Upper lobe of right lung (tissue), 1 donor: ENCODE measurements around the gene SPNS3. TPM values are rescaled to one million over a fixed set of nuclear protein-coding genes. Genes with fewer than 3 reads are reported as not detected.

Source experiments
- ATAC-seq: fragments of 200-7000 bp; cut with Tn5 transposase; one replicate; pipeline ENCODE4 v1.9.1; 2020; ENCODE audit warnings: mild to moderate bottlenecking, moderate library complexity
- DNase-seq: peaks from one replicate; pipeline ENCODE4 v3.0.0-alpha.2; 2020
- H3K27ac ChIP-seq: fragments of 200-600 bp; one replicate; pipeline ENCODE4 v1.8.0; 2022
- H3K27me3 ChIP-seq: fragments of 200-600 bp; one replicate; pipeline ENCODE4 v1.8.0; 2022; ENCODE audit warnings: mild to moderate bottlenecking
- H3K36me3 ChIP-seq: fragments of 200-600 bp; one replicate; pipeline ENCODE4 v1.8.0; 2022
- H3K4me1 ChIP-seq: fragments of 200-600 bp; one replicate; pipeline ENCODE4 v1.8.0; 2022
- H3K4me3 ChIP-seq: fragments of 200-600 bp; one replicate; pipeline ENCODE4 v1.8.0; 2022; ENCODE audit warnings: mild to moderate bottlenecking
- H3K9me3 ChIP-seq: fragments of 200-600 bp; one replicate; pipeline ENCODE4 v1.8.0; 2022
- intact Hi-C: fragments of 100-400 bp; cut with DNase I; formaldehyde crosslinking; loops from one replicate; pipeline ENCODE4 v1.11.0; 2022
- total RNA-seq: library from RNA; stranded (reverse); fragmentation: NEBNext Ultra II Directional; extraction: Animal tissue kit (Norgen Biotek cat#: 25700); gene quantifications from one replicate; pipeline ENCODE4 v1.2.1, GENCODE V29; 2021
- TF ChIP-seq, protein P1 (sequence below): fragments of 200-600 bp; IDR thresholded peaks from one replicate; pipeline ENCODE4 v1.8.0; 2022; ENCODE audit warnings: antibody characterized with exemption
- donor health status: DM: no; HTN: yes; CAD: no; lungs with severe emphysema.

Gene SPNS3
- total RNA-seq, 1 donor from 2014 or later, result 0.87 TPM

DNA sequence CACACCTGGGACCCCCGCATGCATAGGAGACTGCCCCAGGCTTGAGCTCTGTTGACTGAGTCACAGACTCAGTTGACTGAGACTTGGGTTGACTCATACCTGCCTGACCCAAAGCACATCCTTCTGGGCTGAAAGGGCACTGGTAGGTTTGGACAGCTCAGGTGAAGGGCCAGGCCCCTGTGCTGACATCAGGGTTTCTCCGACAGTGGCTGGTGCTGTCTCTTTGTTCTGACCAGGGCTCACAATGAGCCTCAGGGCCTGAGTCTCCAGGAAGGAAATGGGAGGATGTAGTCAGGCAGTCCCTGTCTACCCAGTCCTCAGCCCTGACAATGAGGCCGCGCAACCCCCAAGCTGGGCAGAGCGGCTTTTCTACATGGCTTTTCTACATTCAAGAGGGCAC is 71.4 kb downstream of the SPNS3 start:
- no peak overlapping the region for H3K4me3 ChIP-seq
- DNase-seq (no peak), ATAC-seq (no peak)
- no peaks in the 10 kb centered on the region for H3K9me3 ChIP-seq
- H3K4me1 ChIP-seq, result peaks cover 74% of the 10 kb centered on the region
- TF ChIP-seq, protein P1, sequence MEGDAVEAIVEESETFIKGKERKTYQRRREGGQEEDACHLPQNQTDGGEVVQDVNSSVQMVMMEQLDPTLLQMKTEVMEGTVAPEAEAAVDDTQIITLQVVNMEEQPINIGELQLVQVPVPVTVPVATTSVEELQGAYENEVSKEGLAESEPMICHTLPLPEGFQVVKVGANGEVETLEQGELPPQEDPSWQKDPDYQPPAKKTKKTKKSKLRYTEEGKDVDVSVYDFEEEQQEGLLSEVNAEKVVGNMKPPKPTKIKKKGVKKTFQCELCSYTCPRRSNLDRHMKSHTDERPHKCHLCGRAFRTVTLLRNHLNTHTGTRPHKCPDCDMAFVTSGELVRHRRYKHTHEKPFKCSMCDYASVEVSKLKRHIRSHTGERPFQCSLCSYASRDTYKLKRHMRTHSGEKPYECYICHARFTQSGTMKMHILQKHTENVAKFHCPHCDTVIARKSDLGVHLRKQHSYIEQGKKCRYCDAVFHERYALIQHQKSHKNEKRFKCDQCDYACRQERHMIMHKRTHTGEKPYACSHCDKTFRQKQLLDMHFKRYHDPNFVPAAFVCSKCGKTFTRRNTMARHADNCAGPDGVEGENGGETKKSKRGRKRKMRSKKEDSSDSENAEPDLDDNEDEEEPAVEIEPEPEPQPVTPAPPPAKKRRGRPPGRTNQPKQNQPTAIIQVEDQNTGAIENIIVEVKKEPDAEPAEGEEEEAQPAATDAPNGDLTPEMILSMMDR, result no peak
- peak overlapping the region; percentile 58 for H3K27ac ChIP-seq
- H3K27me3 ChIP-seq, result peaks cover 26% of the 10 kb centered on the region
- H3K36me3 ChIP-seq, result no peaks in the 10 kb centered on the region
- intact Hi-C loops, result no loop called here

DNA sequence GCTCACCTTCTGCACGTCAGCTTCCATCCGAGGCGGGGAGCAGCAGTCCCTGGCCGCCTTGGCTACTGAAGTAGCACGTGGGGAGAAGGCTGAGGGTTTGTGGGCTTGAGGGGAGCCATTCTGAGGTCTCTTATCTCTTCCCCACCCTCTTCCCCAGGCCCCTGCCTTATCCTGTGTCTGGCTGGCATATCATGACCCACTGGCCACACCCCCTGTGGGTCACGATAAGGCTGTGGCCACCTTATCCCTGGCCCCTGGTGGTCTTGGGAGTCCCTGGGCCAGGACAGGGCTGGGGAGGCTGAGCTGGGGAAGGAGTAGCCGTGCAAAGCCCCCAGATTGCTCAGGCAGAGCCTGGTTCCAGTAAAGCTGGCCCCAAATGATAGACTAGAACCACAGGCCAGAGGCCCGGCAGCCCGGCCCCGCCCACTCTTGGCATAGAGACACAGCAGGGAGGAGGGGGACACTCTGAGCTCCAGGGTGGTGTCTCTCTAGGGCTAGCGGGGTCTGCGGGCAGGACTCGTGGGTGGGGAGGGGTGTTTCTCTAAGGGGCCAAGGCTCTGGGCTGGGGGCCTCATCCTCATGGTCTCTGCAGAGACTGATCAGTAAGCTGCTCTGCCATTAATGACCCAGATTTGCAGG is 72.6 kb downstream of the SPNS3 start:
- no peak for ATAC-seq
- peak overlapping the region; percentile 58 for H3K27ac ChIP-seq
- intact Hi-C loops, result no loop called here

DNA sequence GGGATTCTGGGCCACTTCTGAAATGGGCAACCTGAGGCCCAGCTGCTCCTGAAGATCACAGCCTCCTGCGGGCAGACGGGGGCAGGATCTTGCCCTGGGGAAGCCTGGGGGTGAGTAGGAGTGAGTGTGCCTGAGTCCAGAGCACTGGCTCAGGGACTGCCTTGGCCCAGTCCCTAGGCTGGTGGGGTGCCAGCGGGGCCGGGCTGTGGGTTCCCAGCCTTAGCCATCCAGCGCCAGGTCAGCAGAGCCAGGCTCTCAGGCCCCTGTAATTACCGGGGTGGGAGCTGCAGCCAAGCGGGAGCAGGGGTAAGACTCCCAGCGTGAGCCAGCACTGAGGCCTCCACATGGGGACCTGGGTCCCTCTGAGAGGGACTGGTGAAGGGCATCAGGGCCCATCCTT is 73.2 kb downstream of the SPNS3 start:
- ATAC-seq, result no peak
- no peak overlapping the region for H3K27ac ChIP-seq

More for the DNA sequence above, 72.6 kb downstream of the SPNS3 start:
- H3K4me1 ChIP-seq, result peaks cover 82% of the 10 kb centered on the region
- H3K36me3 ChIP-seq, result no peaks in the 10 kb centered on the region
- no peaks in the 10 kb centered on the region for H3K9me3 ChIP-seq
- TF ChIP-seq, protein P1, result no peak
- no peak for DNase-seq
- H3K27me3 ChIP-seq, result peaks cover 15% of the 10 kb centered on the region
- no peak overlapping the region for H3K4me3 ChIP-seq

DNA sequence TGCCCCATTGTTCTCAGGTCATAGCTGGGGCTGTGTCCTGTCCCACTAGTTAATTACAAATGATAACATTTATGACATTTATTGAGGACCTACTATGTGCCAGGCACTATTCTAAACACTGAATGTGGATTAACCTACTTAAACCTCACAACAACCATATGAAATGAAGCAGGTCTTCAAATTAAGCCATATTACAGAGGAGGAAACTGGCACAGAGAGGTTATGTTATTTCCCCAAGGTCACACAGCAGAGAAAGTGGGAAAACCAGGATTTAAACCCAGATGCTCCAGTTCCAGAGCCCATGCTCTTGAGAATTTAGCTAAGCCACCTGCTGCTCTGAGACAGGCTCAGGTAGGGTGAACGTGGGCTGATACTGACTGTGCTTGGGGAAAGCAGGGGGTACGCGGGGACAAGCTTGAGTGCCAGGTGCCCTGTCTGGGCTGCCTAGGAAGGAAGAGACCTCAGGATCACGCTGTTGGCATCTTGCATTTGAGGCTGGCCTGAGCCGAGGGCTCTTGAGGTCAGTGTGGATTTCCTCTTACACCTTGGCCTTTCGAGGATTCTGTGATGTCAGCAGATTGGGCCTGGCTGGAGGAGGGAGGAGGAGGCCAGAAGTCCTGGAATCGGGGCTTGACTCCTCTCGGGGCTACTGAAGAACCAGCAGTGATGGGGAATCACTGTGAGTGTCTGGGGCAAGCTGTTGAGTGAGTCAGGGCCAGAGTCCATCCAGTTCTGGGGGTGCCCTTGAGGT is 73.8 kb downstream of the SPNS3 start:
- TF ChIP-seq, protein P1, result no peak
- no peak overlapping the region for H3K27ac ChIP-seq
- H3K9me3 ChIP-seq, result no peaks in the 10 kb centered on the region
- peaks cover 8% of the 10 kb centered on the region for H3K27me3 ChIP-seq
- H3K4me3 ChIP-seq, result no peak overlapping the region
- ATAC-seq, result peak; percentile 36
- intact Hi-C loops, result no loop called here
- peaks cover 87% of the 10 kb centered on the region for H3K4me1 ChIP-seq
- H3K36me3 ChIP-seq, result no peaks in the 10 kb centered on the region
- no peak for DNase-seq

More for the DNA sequence above, 73.2 kb downstream of the SPNS3 start:
- Histone ChIP-seq H3K4me3 (no peak overlapping the region), H3K27me3 (peaks cover 14% of the 10 kb centered on the region), H3K9me3 (no peaks in the 10 kb centered on the region), H3K36me3 (no peaks in the 10 kb centered on the region), H3K4me1 (peaks cover 83% of the 10 kb centered on the region)
- intact Hi-C loops, result no loop called here
- DNase-seq, result no peak
- TF ChIP-seq, protein P1, result no peak

DNA sequence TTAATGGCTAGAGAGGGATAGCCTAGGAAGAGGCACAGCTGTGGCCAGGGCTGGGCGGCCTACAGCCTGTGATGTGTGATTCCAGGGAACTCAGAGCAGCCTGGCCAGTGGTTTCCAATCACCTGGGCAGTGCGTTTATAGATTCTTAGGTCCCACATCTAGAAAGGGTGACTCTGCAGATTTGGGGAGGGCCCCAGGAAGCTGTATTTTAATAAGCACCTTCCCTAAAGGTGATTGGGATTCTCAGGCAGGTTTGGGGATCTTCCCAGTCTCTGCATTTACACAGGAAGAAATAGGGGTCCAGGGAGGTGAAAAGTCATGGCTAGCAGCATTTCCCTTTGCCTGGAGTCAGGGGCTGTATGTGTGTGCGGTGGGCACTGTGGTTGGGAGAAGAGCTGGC is 74.5 kb downstream of the SPNS3 start:
- Histone ChIP-seq H3K27me3 (peaks cover 1% of the 10 kb centered on the region), H3K36me3 (no peaks in the 10 kb centered on the region), H3K4me3 (no peak overlapping the region), H3K9me3 (no peaks in the 10 kb centered on the region), H3K4me1 (peaks cover 83% of the 10 kb centered on the region), H3K27ac (peak overlapping the region; percentile 65)
- intact Hi-C loops, result no loop called here
- ATAC-seq (no peak), DNase-seq (no peak)
- TF ChIP-seq, protein P1, result no peak
